ENCODE results near the gene PPP6R3. TPM values are rescaled to one million over a fixed set of nuclear protein-coding genes. Genes with fewer than 3 reads are reported as not detected.

PPP6R3 gene
- total and polyA plus RNA-seq, 2 of the 13 experiments (the other 11 are each of a cell fraction or from before 2014, with no cell fraction given) = 41.2 to 83.4 TPM

- ChIA-PET CTCF (ENCODE audit: low intra/inter-chr PET ratio, low total read pairs) (no interaction called here), POLR2A (no interaction called here)
- H3K9ac ChIP-seq (ENCODE audit: insufficient read depth, low read depth, low read length) = no peak overlapping the region
- no peak overlapping the region for H2AFZ ChIP-seq (ENCODE audit: low read length)
- FAIRE-seq (no peak), DNase-seq (ENCODE audit: low spot score) (no peak), ATAC-seq (no peak)
- intact Hi-C loops (cut with micrococcal nuclease; ENCODE audit: unreplicated experiment) = no loop called here
- H3K4me3 ChIP-seq (replicated peaks in 1 of 3; ENCODE audit: insufficient read depth in 1 of 3, low read depth in 2 of 3, low read length in 3 of 3) = no peak overlapping the region
- peaks cover 35% of the 10 kb centered on the region for H3K79me2 ChIP-seq (ENCODE audit: insufficient read depth, low read length)
- H3K9me3 ChIP-seq (ENCODE audit: low read length) = no peaks in the 10 kb centered on the region
- H3K27ac ChIP-seq (ENCODE audit: extremely low read length, insufficient read depth, low read length) = no peak overlapping the region
- in situ Hi-C loops (cut with HindIII; ENCODE audit: extremely low pct_ligation_motif_present, low pct_unique_long_range_greater_than_20kb) = no loop called here
- no peaks in the 10 kb centered on the region for H3K4me1 ChIP-seq (ENCODE audit: insufficient read depth, low read length)
- TF ChIP-seq KDM3A (CRISPR knock-in tag; IDR thresholded peaks at IDR 0.05; ENCODE audit: low read depth) = no peak
- no peak for TF ChIP-seq DDIT3 (CRISPR knock-in tag; IDR thresholded peaks at IDR 0.05)
- TF ChIP-seq ZFP37 (CRISPR knock-in tag; IDR thresholded peaks at IDR 0.05; ENCODE audit: borderline replicate concordance) = no peak
- peaks cover 9% of the 10 kb centered on the region; the same call in 1 of the 2 replicates for H4K20me1 ChIP-seq (ENCODE audit: insufficient read depth, low read length)
- peaks cover 23 to 90% of the 10 kb centered on the region in 2 experiments for H3K36me3 ChIP-seq (replicated peaks in 1 of 2; ENCODE audit: control insufficient read depth in 1 of 2, insufficient read depth in 2 of 2, low read length in 2 of 2)
- H3K4me2 ChIP-seq (ENCODE audit: low read depth, low read length) = no peak overlapping the region
- 100% methylated on average over 1 of the region's 2 CpGs for WGBS (ENCODE audit: low lambda C conversion rate)
- no TSS peak for BruUV-seq (replicated peaks)
- no peaks in the 10 kb centered on the region for H3K27me3 ChIP-seq (ENCODE audit: control insufficient read depth in 1 of 2, insufficient read depth in 2 of 2, low read length in 2 of 2)
Measured at GRCh38 chr11:68524681-68525080, 64.1 kb downstream of the PPP6R3 start.

GRCh38 chr11:68525336-68525735, 64.8 kb downstream of the PPP6R3 start:
- Histone ChIP-seq H3K4me3 (replicated peaks in 1 of 3; ENCODE audit: insufficient read depth in 1 of 3, low read depth in 2 of 3, low read length in 3 of 3) (no peak overlapping the region), H3K9ac (ENCODE audit: insufficient read depth, low read depth, low read length) (no peak overlapping the region), H3K4me1 (ENCODE audit: insufficient read depth, low read length) (no peaks in the 10 kb centered on the region), H3K4me2 (ENCODE audit: low read depth, low read length) (no peak overlapping the region), H3K79me2 (ENCODE audit: insufficient read depth, low read length) (peaks cover 32% of the 10 kb centered on the region), H3K9me3 (ENCODE audit: low read length) (no peaks in the 10 kb centered on the region), H4K20me1 (ENCODE audit: insufficient read depth, low read length) (peaks cover 5% of the 10 kb centered on the region; the same call in 1 of the 2 replicates), H3K27me3 (ENCODE audit: control insufficient read depth in 1 of 2, insufficient read depth in 2 of 2, low read length in 2 of 2) (no peaks in the 10 kb centered on the region), H2AFZ (ENCODE audit: low read length) (no peak overlapping the region), H3K27ac (ENCODE audit: extremely low read length, insufficient read depth, low read length) (no peak overlapping the region), H3K36me3 (replicated peaks in 1 of 2; ENCODE audit: control insufficient read depth in 1 of 2, insufficient read depth in 2 of 2, low read length in 2 of 2) (peaks cover 20 to 87% of the 10 kb centered on the region in 2 experiments)
- DNase-seq (ENCODE audit: low spot score) (no peak), ATAC-seq (no peak), FAIRE-seq (no peak)
- intact Hi-C loops (cut with micrococcal nuclease; ENCODE audit: unreplicated experiment) = no loop called here
- ChIA-PET POLR2A (no interaction called here), CTCF (ENCODE audit: low intra/inter-chr PET ratio, low total read pairs) (no interaction called here)
- no TSS peak for BruUV-seq (replicated peaks)
- in situ Hi-C loops (cut with HindIII; ENCODE audit: extremely low pct_ligation_motif_present, low pct_unique_long_range_greater_than_20kb) = no loop called here
- WGBS (ENCODE audit: low lambda C conversion rate) = 96% methylated on average over 3 of the region's 3 CpGs
- TF ChIP-seq, protein P1, sequence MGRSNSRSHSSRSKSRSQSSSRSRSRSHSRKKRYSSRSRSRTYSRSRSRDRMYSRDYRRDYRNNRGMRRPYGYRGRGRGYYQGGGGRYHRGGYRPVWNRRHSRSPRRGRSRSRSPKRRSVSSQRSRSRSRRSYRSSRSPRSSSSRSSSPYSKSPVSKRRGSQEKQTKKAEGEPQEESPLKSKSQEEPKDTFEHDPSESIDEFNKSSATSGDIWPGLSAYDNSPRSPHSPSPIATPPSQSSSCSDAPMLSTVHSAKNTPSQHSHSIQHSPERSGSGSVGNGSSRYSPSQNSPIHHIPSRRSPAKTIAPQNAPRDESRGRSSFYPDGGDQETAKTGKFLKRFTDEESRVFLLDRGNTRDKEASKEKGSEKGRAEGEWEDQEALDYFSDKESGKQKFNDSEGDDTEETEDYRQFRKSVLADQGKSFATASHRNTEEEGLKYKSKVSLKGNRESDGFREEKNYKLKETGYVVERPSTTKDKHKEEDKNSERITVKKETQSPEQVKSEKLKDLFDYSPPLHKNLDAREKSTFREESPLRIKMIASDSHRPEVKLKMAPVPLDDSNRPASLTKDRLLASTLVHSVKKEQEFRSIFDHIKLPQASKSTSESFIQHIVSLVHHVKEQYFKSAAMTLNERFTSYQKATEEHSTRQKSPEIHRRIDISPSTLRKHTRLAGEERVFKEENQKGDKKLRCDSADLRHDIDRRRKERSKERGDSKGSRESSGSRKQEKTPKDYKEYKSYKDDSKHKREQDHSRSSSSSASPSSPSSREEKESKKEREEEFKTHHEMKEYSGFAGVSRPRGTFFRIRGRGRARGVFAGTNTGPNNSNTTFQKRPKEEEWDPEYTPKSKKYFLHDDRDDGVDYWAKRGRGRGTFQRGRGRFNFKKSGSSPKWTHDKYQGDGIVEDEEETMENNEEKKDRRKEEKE (IDR thresholded peaks at IDR 0.05) = no peak
- TF ChIP-seq DNMT3B (CRISPR knock-in tag; conservative IDR thresholded peaks at IDR 0.05) (no peak), ZNF207 (IDR thresholded peaks at IDR 0.05; ENCODE audit: borderline replicate concordance) (no peak), ZNF678 (CRISPR knock-in tag; IDR thresholded peaks at IDR 0.05) (no peak), ZMYM2 (CRISPR knock-in tag; IDR thresholded peaks at IDR 0.05) (no peak), ZNF138 (CRISPR knock-in tag; IDR thresholded peaks at IDR 0.05; ENCODE audit: low read depth) (no peak), KAT2B (IDR thresholded peaks at IDR 0.05; ENCODE audit: borderline replicate concordance, low read depth, low read length) (no peak), HIVEP1 (CRISPR knock-in tag; IDR thresholded peaks at IDR 0.05) (no peak), ZUFSP (CRISPR knock-in tag; IDR thresholded peaks at IDR 0.05; ENCODE audit: borderline replicate concordance) (no peak), SRSF4 (IDR thresholded peaks at IDR 0.05; ENCODE audit: low read depth, low read length, poor library complexity, severe bottlenecking) (no peak), RXRB (CRISPR knock-in tag; IDR thresholded peaks at IDR 0.05; ENCODE audit: borderline replicate concordance) (no peak)
